Measurements from ENCODE around the gene KCNK15.
A peak's percentile ranks its signal among the peaks of the same experiment; 100 is the strongest.
"Not testable (repeated sequence)": the region's sequence is repeated elsewhere in the genome, so short reads cannot be mapped to it uniquely, and the experiment has no call there.

The KCNK15 gene
- total RNA-seq: 0 to 0.16 (median 0.02) reads per million in 18 experiments

GRCh38 chr20:44745598-44746366 lies at the start of gene KCNK15:
Gene KCNK15 (plus strand): TSS chr20:44745865. CDS start chr20:44745911, 46 bp downstream.
- peak; percentile 12 to 39 for DNase-seq

- DNase-seq: no peak
These were observed 49.4 kb upstream of the KCNK15 start for GRCh38 chr20:44696315-44696714.

GRCh38 chr20:44697041-44697440 lies 48.6 kb upstream of the KCNK15 start:
- DNase-seq: not testable (repeated sequence)

- no peak for DNase-seq
These were observed 47.3 kb upstream of the KCNK15 start for GRCh38 chr20:44698351-44698750.

- DNase-seq: no peak
These were observed 45.4 kb upstream of the KCNK15 start for GRCh38 chr20:44700306-44700705.

GRCh38 chr20:44701118-44701857 lies 44.4 kb upstream of the KCNK15 start:
- no peak for DNase-seq

- DNase-seq: no peak
These were observed 43.8 kb upstream of the KCNK15 start for GRCh38 chr20:44701858-44702256.

- peak; percentile 31 to 60 for DNase-seq
These were observed 42.9 kb upstream of the KCNK15 start for GRCh38 chr20:44702776-44703175.

GRCh38 chr20:44703183-44703925 lies 42.3 kb upstream of the KCNK15 start:
- DNase-seq: no peak

GRCh38 chr20:44703956-44704488 lies 41.6 kb upstream of the KCNK15 start:
- DNase-seq: no peak

GRCh38 chr20:44704551-44704971 lies 41.1 kb upstream of the KCNK15 start:
- DNase-seq: no peak

- DNase-seq: no peak
These were observed 40.1 kb upstream of the KCNK15 start for GRCh38 chr20:44705364-44706094.

- DNase-seq: no peak
These were observed 39.2 kb upstream of the KCNK15 start for GRCh38 chr20:44706301-44707017.

GRCh38 chr20:44707018-44707579 lies 38.6 kb upstream of the KCNK15 start:
- DNase-seq: no peak

- DNase-seq: no peak
These were observed 36.3 kb upstream of the KCNK15 start for GRCh38 chr20:44709380-44709779.

- DNase-seq: no peak
These were observed 35.9 kb upstream of the KCNK15 start for GRCh38 chr20:44709797-44710196.

- DNase-seq: no peak
These were observed 34.4 kb upstream of the KCNK15 start for GRCh38 chr20:44711237-44711636.

GRCh38 chr20:44714102-44714700 lies 31.5 kb upstream of the KCNK15 start:
- DNase-seq: no peak

- peak; percentile 39 to 44 for DNase-seq
These were observed 30.8 kb upstream of the KCNK15 start, which contains the start of gene CCN5 for GRCh38 chr20:44714701-44715498. Gene CCN5 (plus strand): TSS chr20:44715369. CDS start chr20:44715391, 22 bp downstream.

Measured in inflammatory macrophage (primary cell).